Muscle of leg (tissue), 11 donors: ENCODE data around the gene PRDM13. TPM values are rescaled to one million over a fixed set of nuclear protein-coding genes. Genes with fewer than 3 reads are reported as not detected.
"Not testable (repeated sequence)": the region's sequence is repeated elsewhere in the genome, so short reads cannot be mapped to it uniquely, and the experiment has no call there.

Source experiments
- DNase-seq: peaks from one replicate; pipeline ENCODE4 v3.0.0; 2013
- H3K27ac ChIP-seq: one replicate; pipeline ENCODE4 v1.5.1; 2013; ENCODE audit warnings: mild to moderate bottlenecking, low read length, control low read depth
- H3K27me3 ChIP-seq: one replicate; pipeline ENCODE4 v1.6.1; 2013; ENCODE audit warnings: low read length; ENCODE audit not compliant: control insufficient read depth, insufficient read depth
- H3K36me3 ChIP-seq: one replicate; pipeline ENCODE4 v1.6.1; 2013; ENCODE audit warnings: low read length; ENCODE audit not compliant: control insufficient read depth, insufficient read depth
- H3K4me1 ChIP-seq: one replicate; pipeline ENCODE4 v1.6.1; 2013; ENCODE audit warnings: low read length; ENCODE audit not compliant: control insufficient read depth, insufficient read depth
- H3K4me3 ChIP-seq: one replicate; pipeline ENCODE4 v1.5.1; 2013; ENCODE audit warnings: low read length, control low read depth
- H3K9me3 ChIP-seq: replicated peaks from 2 replicates; pipeline ENCODE4 v1.6.1; 2013; ENCODE audit warnings: low read depth, low read length; ENCODE audit not compliant: control insufficient read depth
- WGBS: methylation state at CpG from one replicate; pipeline ENCODE4 v1.1.5; 2013; ENCODE audit warnings: missing lambda C conversion rate; ENCODE audit not compliant: insufficient coverage; 5-methylcytosine and 5-hydroxymethylcytosine counted together
- polyA plus RNA-seq, 8 donors: library from polyadenylated mRNA; unstranded; fragments of 120-200 nt; gene quantifications; one replicate each; pipeline versions ENCODE4 v1.2.1 to v1.2.3, GENCODE V29; 2013; ENCODE audit warnings: inconsistent platforms in 1 of 8, low replicate concordance in 1 of 8; ENCODE audit not compliant: insufficient read length in 8 of 8, insufficient read depth in 1 of 8
- total RNA-seq: library from RNA; stranded (reverse); fragments of 120-200 nt; gene quantifications from one replicate; pipeline ENCODE4 v1.2.4, GENCODE V29; 2013

The PRDM13 gene
- total and polyA plus RNA-seq, 9 donors: 0.04 to 0.08 TPM; not detected in 7

- no peak for DNase-seq
- Histone ChIP-seq H3K9me3 (no peaks in the 10 kb centered on the region), H3K4me1 (peaks cover 18% of the 10 kb centered on the region), H3K27me3 (peaks cover 70% of the 10 kb centered on the region), H3K27ac (no peak overlapping the region), H3K36me3 (no peaks in the 10 kb centered on the region), H3K4me3 (peak overlapping the region; percentile 36)
- WGBS: 3% methylated on average over 52 of the region's 56 CpGs
These were observed 6.1 kb downstream of the PRDM13 start for GRCh38 chr6:99612551-99613408.

DNA sequence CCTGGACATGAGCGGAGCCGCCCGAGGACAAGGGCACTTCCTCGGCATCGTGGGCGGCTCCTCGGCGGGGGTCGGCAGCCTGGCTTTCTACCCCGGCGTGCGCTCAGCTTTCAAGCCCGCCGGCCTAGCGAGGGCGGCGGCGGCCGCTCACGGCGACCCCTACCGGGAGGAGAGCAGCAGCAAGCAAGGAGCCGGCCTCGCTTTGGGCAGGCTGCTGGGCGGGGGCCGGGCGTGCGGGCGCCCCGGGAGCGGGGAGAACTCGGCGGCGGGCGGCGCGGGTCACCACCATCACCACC is 6.7 kb downstream of the PRDM13 start:
- peaks cover 18% of the 10 kb centered on the region for H3K4me1 ChIP-seq
- H3K4me3 ChIP-seq: peak overlapping the region; percentile 36
- peak; percentile 67 for DNase-seq
- 0% methylated on average over 37 of the region's 37 CpGs for WGBS
- H3K27ac ChIP-seq: no peak overlapping the region
- H3K9me3 ChIP-seq: no peaks in the 10 kb centered on the region
- H3K36me3 ChIP-seq: no peaks in the 10 kb centered on the region
- peaks cover 70% of the 10 kb centered on the region for H3K27me3 ChIP-seq

- Histone ChIP-seq H3K27me3 (peaks cover 70% of the 10 kb centered on the region), H3K27ac (no peak overlapping the region), H3K4me3 (peak overlapping the region; percentile 30), H3K36me3 (no peaks in the 10 kb centered on the region), H3K4me1 (peaks cover 24% of the 10 kb centered on the region), H3K9me3 (peaks cover 2% of the 10 kb centered on the region)
- WGBS: under 1% methylated on average over 82 of the region's 82 CpGs
- DNase-seq: no peak
These were observed 7.2 kb downstream of the PRDM13 start for GRCh38 chr6:99613705-99614429.

- under 1% methylated on average over 47 of the region's 55 CpGs for WGBS
- peaks cover 68% of the 10 kb centered on the region for H3K27me3 ChIP-seq
- DNase-seq: peak; percentile 33
These were observed 8.0 kb downstream of the PRDM13 start for GRCh38 chr6:99614430-99615186.

GRCh38 chr6:99617131-99617530 is 10.5 kb downstream of the PRDM13 start:
- Histone ChIP-seq H3K27ac (no peak overlapping the region), H3K9me3 (peaks cover 2% of the 10 kb centered on the region), H3K27me3 (peaks cover 73% of the 10 kb centered on the region), H3K4me1 (peaks cover 25% of the 10 kb centered on the region), H3K36me3 (no peaks in the 10 kb centered on the region), H3K4me3 (no peak overlapping the region)
- no peak for DNase-seq
- WGBS: no CpG with 5 or more reads among the region's 2 CpGs

More at GRCh38 chr6:99614430-99615186, 8.0 kb downstream of the PRDM13 start:
- no peak overlapping the region for H3K27ac ChIP-seq
- H3K9me3 ChIP-seq: peaks cover 2% of the 10 kb centered on the region
- peaks cover 25% of the 10 kb centered on the region for H3K4me1 ChIP-seq
- no peaks in the 10 kb centered on the region for H3K36me3 ChIP-seq
- H3K4me3 ChIP-seq: peak overlapping the region; percentile 6

DNA sequence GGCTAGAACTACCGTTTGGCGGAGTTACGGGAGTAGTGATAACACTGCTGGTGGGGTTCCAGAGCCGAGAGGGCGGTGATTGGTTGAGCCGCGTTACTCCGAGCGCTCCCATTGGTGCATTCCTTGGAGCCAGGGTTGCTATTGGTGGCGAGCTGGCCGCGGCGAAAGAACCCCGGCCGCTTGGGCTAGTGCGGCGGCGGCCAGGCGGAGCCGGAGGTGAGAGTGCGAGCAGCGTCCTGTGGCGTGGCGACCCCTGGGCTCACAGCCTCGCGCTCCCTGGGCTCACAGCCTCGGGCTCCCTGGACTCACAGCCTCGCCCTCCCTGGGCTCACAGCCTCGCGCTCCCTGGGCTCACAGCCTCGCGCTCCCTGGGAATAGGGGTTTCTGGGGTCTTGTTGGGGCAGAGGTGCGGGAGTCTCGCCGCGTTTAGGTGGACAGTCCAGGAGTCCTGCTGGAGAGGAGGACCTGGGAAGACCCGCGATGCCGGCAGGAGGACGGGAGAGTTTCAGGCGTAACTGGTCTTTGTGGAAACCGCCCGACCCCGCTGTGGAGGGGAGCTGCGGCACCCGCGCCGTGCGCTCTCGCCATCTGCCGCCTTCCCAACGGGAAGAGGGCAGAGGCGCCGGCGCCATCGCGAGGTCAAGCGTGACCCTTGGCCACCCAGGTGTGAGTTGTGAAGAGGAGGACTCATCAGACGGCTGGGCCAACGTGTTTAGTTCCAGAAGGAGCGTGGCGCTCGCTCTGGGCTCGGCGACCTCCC is 12.2 kb downstream of the PRDM13 start:
- H3K4me1 ChIP-seq: peaks cover 17% of the 10 kb centered on the region
- no peak overlapping the region for H3K27ac ChIP-seq
- peaks cover 2% of the 10 kb centered on the region for H3K9me3 ChIP-seq
- peaks cover 62% of the 10 kb centered on the region for H3K27me3 ChIP-seq
- H3K4me3 ChIP-seq: no peak overlapping the region
- 2% methylated on average over 58 of the region's 65 CpGs for WGBS
- no peaks in the 10 kb centered on the region for H3K36me3 ChIP-seq
- no peak for DNase-seq

DNA sequence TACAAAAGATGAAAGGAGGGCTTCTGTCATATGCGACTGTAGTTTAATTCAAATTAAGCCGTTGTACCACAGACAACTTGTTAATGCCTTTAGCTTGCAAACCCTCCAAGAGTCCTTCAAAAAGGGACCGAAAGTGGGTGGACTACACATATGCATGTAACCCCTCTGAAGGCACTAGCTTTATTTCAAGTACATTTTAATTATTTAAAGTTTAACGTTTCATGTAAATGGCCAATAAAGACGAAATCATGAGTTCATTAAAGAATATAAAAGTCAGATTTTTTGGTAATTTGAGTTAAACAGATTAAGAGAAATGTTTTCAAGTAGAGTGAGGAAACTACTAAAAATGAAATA is 12.8 kb downstream of the PRDM13 start:
- Histone ChIP-seq H3K27me3 (peaks cover 60% of the 10 kb centered on the region), H3K4me1 (peaks cover 12% of the 10 kb centered on the region), H3K27ac (no peak overlapping the region), H3K4me3 (no peak overlapping the region), H3K36me3 (no peaks in the 10 kb centered on the region), H3K9me3 (peaks cover 2% of the 10 kb centered on the region)
- no peak for DNase-seq
- 7% methylated on average over 2 of the region's 5 CpGs for WGBS

- not testable (repeated sequence) for DNase-seq, H3K36me3 ChIP-seq, H3K4me3 ChIP-seq, H3K4me1 ChIP-seq, H3K27ac ChIP-seq, H3K9me3 ChIP-seq
- no CpG with 5 or more reads among the region's 2 CpGs for WGBS
- peaks cover 44% of the 10 kb centered on the region for H3K27me3 ChIP-seq
These were observed 15.4 kb downstream of the PRDM13 start for GRCh38 chr6:99622044-99622443.

GRCh38 chr6:99629293-99629692 is 22.7 kb downstream of the PRDM13 start:
- H3K27ac ChIP-seq: no peak overlapping the region
- H3K27me3 ChIP-seq: peaks cover 4% of the 10 kb centered on the region
- WGBS: 80% methylated on average over 2 of the region's 3 CpGs
- H3K9me3 ChIP-seq: no peaks in the 10 kb centered on the region
- no peaks in the 10 kb centered on the region for H3K4me1 ChIP-seq
- H3K36me3 ChIP-seq: no peaks in the 10 kb centered on the region
- H3K4me3 ChIP-seq: no peak overlapping the region
- DNase-seq: no peak
